GM12864 (cell line): ENCODE results near the gene TBRG4.
"Not testable (repeated sequence)": the region's sequence is repeated elsewhere in the genome, so short reads cannot be mapped to it uniquely, and the experiment has no call there.

Experiments used
- DNase-seq: peaks from one replicate; pipeline ENCODE4 v3.0.0-alpha.2; 2011; ENCODE audit warnings: low read depth
- H3K4me3 ChIP-seq: 2 replicates; pipeline ENCODE4 v1.5.1; 2011; ENCODE audit warnings: mild to moderate bottlenecking, low read depth, low read length, control low read depth
- CTCF ChIP-seq: IDR thresholded peaks from 2 replicates; pipeline ENCODE4 v1.5.1; 2011; ENCODE audit warnings: low read depth, mild to moderate bottlenecking, moderate library complexity, low read length, control low read depth, inconsistent platforms; ENCODE audit errors: missing control alignments

TBRG4 gene

GRCh38 chr7:45118292-45118691 is 6.8 kb upstream of the TBRG4 start:
- no peak for TF ChIP-seq CTCF
- no peak for DNase-seq
- H3K4me3 ChIP-seq = no peak overlapping the region

- no peak for DNase-seq
- TF ChIP-seq CTCF = no peak
Measured at GRCh38 chr7:45117582-45117981, 6.1 kb upstream of the TBRG4 start.

GRCh38 chr7:45116048-45116447 is 4.6 kb upstream of the TBRG4 start:
- no peak overlapping the region for H3K4me3 ChIP-seq
- DNase-seq = no peak
- no peak for TF ChIP-seq CTCF

More at GRCh38 chr7:45117582-45117981, 6.1 kb upstream of the TBRG4 start:
- no peak overlapping the region for H3K4me3 ChIP-seq

GRCh38 chr7:45114926-45115325 is 3.4 kb upstream of the TBRG4 start:
- TF ChIP-seq CTCF = no peak
- no peak for DNase-seq
- H3K4me3 ChIP-seq = no peak overlapping the region

GRCh38 chr7:45114257-45114656 is 2.8 kb upstream of the TBRG4 start:
- not testable (repeated sequence) for H3K4me3 ChIP-seq, DNase-seq

- no peak for DNase-seq
- no peak for TF ChIP-seq CTCF
- peak overlapping the region; percentile 79; the same call in 1 of the 2 replicates for H3K4me3 ChIP-seq
Measured at GRCh38 chr7:45112648-45113047, 1.2 kb upstream of the TBRG4 start.

GRCh38 chr7:45108863-45109262 is 2.6 kb downstream of the TBRG4 start:
- H3K4me3 ChIP-seq = no peak overlapping the region
- DNase-seq = no peak
- no peak for TF ChIP-seq CTCF

GRCh38 chr7:45107356-45107755 is 4.1 kb downstream of the TBRG4 start:
- H3K4me3 ChIP-seq = no peak overlapping the region
- no peak for DNase-seq
- no peak for TF ChIP-seq CTCF
